AG08396 (cell line): ENCODE results near the gene MAD1L1.

ENCODE experiments used
- DNase-seq: peaks from one replicate; pipeline ENCODE4 v3.0.0; 2012; ENCODE audit warnings: low spot score, mixed read lengths

Gene MAD1L1

GRCh38 chr7:2139004-2139699 is 93.6 kb downstream of the MAD1L1 start:
- DNase-seq, result no peak

GRCh38 chr7:2138146-2138765 is 94.5 kb downstream of the MAD1L1 start:
- DNase-seq, result no peak

- DNase-seq, result no peak
Observed at GRCh38 chr7:2134740-2135139, 98.0 kb downstream of the MAD1L1 start.

- no peak for DNase-seq
Observed at GRCh38 chr7:2132243-2132642, 100.5 kb downstream of the MAD1L1 start.

- DNase-seq, result no peak
Observed at GRCh38 chr7:2131800-2132199, 100.9 kb downstream of the MAD1L1 start.

GRCh38 chr7:2131341-2131740 is 101.4 kb downstream of the MAD1L1 start:
- DNase-seq, result no peak

- DNase-seq, result no peak
Observed at GRCh38 chr7:2130096-2130375, 102.7 kb downstream of the MAD1L1 start.

GRCh38 chr7:2129323-2130095 is 103.2 kb downstream of the MAD1L1 start:
- DNase-seq, result no peak

GRCh38 chr7:2128601-2129322 is 104.0 kb downstream of the MAD1L1 start:
- DNase-seq, result no peak

- no peak for DNase-seq
Observed at GRCh38 chr7:2126621-2127020, 106.1 kb downstream of the MAD1L1 start.

- DNase-seq, result no peak
Observed at GRCh38 chr7:2125931-2126330, 106.8 kb downstream of the MAD1L1 start.

- DNase-seq, result no peak
Observed at GRCh38 chr7:2124604-2125345, 108.0 kb downstream of the MAD1L1 start.

GRCh38 chr7:2123916-2124315 is 108.8 kb downstream of the MAD1L1 start:
- no peak for DNase-seq

GRCh38 chr7:2123360-2123759 is 109.4 kb downstream of the MAD1L1 start:
- no peak for DNase-seq

- no peak for DNase-seq
Observed at GRCh38 chr7:2122651-2123050, 110.1 kb downstream of the MAD1L1 start.

GRCh38 chr7:2120841-2121830 is 111.6 kb downstream of the MAD1L1 start:
- DNase-seq, result no peak

- no peak for DNase-seq
Observed at GRCh38 chr7:2120251-2120660, 112.5 kb downstream of the MAD1L1 start.

GRCh38 chr7:2118630-2119190 is 114.0 kb downstream of the MAD1L1 start:
- DNase-seq, result no peak

GRCh38 chr7:2118056-2118455 is 114.7 kb downstream of the MAD1L1 start:
- no peak for DNase-seq

- DNase-seq, result no peak
Observed at GRCh38 chr7:2117646-2118045, 115.1 kb downstream of the MAD1L1 start.
